HG03280 (cell line): ENCODE measurements around the gene SLC25A5.
"Not testable (repeated sequence)": the region's sequence is repeated elsewhere in the genome, so short reads cannot be mapped to it uniquely, and the experiment has no call there.

Experiments
- ATAC-seq: cut with Tn5 transposase; IDR thresholded peaks from one replicate; pipeline ENCODE4 v1.9.1; 2021; ENCODE audit warnings: mild to moderate bottlenecking, moderate library complexity; ENCODE audit not compliant: unreplicated experiment

Gene SLC25A5

GRCh38 chrX:119467842-119468550 lies at the start of gene SLC25A5:
Gene SLC25A5 (plus strand): TSS chrX:119468444. CDS start chrX:119468516, 72 bp downstream.
- peak; percentile 89 for ATAC-seq

GRCh38 chrX:119419146-119419545 lies 49.1 kb upstream of the SLC25A5 start:
- no peak for ATAC-seq

GRCh38 chrX:119419898-119420297 lies 48.3 kb upstream of the SLC25A5 start:
- ATAC-seq: no peak

- ATAC-seq: no peak
These were observed 47.1 kb upstream of the SLC25A5 start for GRCh38 chrX:119421016-119421705.

- ATAC-seq: no peak
These were observed 44.6 kb upstream of the SLC25A5 start for GRCh38 chrX:119423631-119424030.

GRCh38 chrX:119424999-119425398 lies 43.2 kb upstream of the SLC25A5 start:
- no peak for ATAC-seq

- peak; percentile 72 for ATAC-seq
These were observed 41.0 kb upstream of the SLC25A5 start for GRCh38 chrX:119427024-119427794.

- no peak for ATAC-seq
These were observed 40.5 kb upstream of the SLC25A5 start for GRCh38 chrX:119427795-119428185.

GRCh38 chrX:119429471-119429870 lies 38.8 kb upstream of the SLC25A5 start:
- ATAC-seq: no peak

GRCh38 chrX:119441295-119441694 lies 26.9 kb upstream of the SLC25A5 start:
- ATAC-seq: not testable (repeated sequence)

GRCh38 chrX:119442286-119442685 lies 26.0 kb upstream of the SLC25A5 start:
- ATAC-seq: no peak

- no peak for ATAC-seq
These were observed 15.0 kb upstream of the SLC25A5 start for GRCh38 chrX:119453202-119453601.

GRCh38 chrX:119455264-119455663 lies 13.0 kb upstream of the SLC25A5 start:
- no peak for ATAC-seq

GRCh38 chrX:119459181-119459580 lies 9.1 kb upstream of the SLC25A5 start:
- no peak for ATAC-seq

- ATAC-seq: no peak
These were observed 2.7 kb upstream of the SLC25A5 start for GRCh38 chrX:119465555-119465954.

GRCh38 chrX:119466970-119467369 lies 1.3 kb upstream of the SLC25A5 start:
- ATAC-seq: no peak

GRCh38 chrX:119467433-119467832 lies 811 bp upstream of the SLC25A5 start:
- ATAC-seq: no peak

GRCh38 chrX:119468551-119469312 lies 488 bp downstream of the SLC25A5 start:
- ATAC-seq: peak; percentile 69

GRCh38 chrX:119469313-119469635 lies 1.0 kb downstream of the SLC25A5 start:
- no peak for ATAC-seq

GRCh38 chrX:119474615-119475388 lies 6.6 kb downstream of the SLC25A5 start:
- ATAC-seq: no peak
